H1 (cell line): ENCODE data around the gene AKR1B1. TPM values are rescaled to one million over a fixed set of nuclear protein-coding genes. Genes with fewer than 3 reads are reported as not detected.

Source experiments
- CTCF ChIA-PET: fragments of 300-600 bp; sonication (Branson Sonifier 250); formaldehyde crosslinking; loops from one replicate; lab custom pipeline; 2021; ENCODE audit not compliant: partially characterized antibody; lab: Charles Lee
- POLR2A ChIA-PET: fragments of 300-600 bp; sonication (Branson Sonifier 250); formaldehyde crosslinking; loops from one replicate; lab custom pipeline; 2021; ENCODE audit warnings: inconsistent platforms; ENCODE audit not compliant: partially characterized antibody; lab: Charles Lee
- DNase-seq, 2 experiments: peaks; one replicate each; pipeline versions ENCODE4 v3.0.0 to v3.0.0-alpha.2; 2010 to 2022; ENCODE audit warnings: low spot score in 2 of 2, low read depth in 1 of 2, mixed read lengths in 1 of 2
- FAIRE-seq: peaks from 2 replicates; lab custom pipeline; 2011; peaks lifted over from hg19 to GRCh38; lab: Jason Lieb, UNC
- H2AFZ ChIP-seq: 2 replicates; pipeline ENCODE4 v1.8.1; 2012; ENCODE audit warnings: low read length, inconsistent platforms
- H2AK5ac ChIP-seq: 2 replicates; pipeline ENCODE4 v1.6.1; 2013; ENCODE audit warnings: low read depth, low read length
- H2BK120ac ChIP-seq: replicated peaks from 2 replicates; pipeline ENCODE3; 2013; ENCODE audit warnings: low read depth, low read length, inconsistent platforms
- H2BK12ac ChIP-seq: 2 replicates; pipeline ENCODE4 v1.6.1; 2013; ENCODE audit warnings: low read depth, low read length
- H2BK15ac ChIP-seq: 2 replicates; pipeline ENCODE4 v1.6.1; 2013; ENCODE audit warnings: low read length
- H2BK20ac ChIP-seq: 2 replicates; pipeline ENCODE4 v1.6.1; 2013; ENCODE audit warnings: low read length
- H2BK5ac ChIP-seq: 2 replicates; pipeline ENCODE4 v1.6.1; 2013; ENCODE audit warnings: low read depth, low read length
- H3K14ac ChIP-seq: 2 replicates; pipeline ENCODE4 v1.6.1; 2013; ENCODE audit warnings: inconsistent platforms; ENCODE audit not compliant: insufficient read length
- H3K18ac ChIP-seq: 2 replicates; pipeline ENCODE4 v1.6.1; 2013; ENCODE audit warnings: low read length; ENCODE audit errors: extremely low read depth
- H3K23ac ChIP-seq: 2 replicates; pipeline ENCODE4 v1.6.1; 2013; ENCODE audit warnings: inconsistent platforms; ENCODE audit not compliant: insufficient read length
- H3K23me2 ChIP-seq: 2 replicates; pipeline ENCODE4 v1.6.1; 2013; ENCODE audit warnings: low read depth, low read length
- H3K27ac ChIP-seq: 2 replicates; pipeline ENCODE4 v1.6.1; 2011; ENCODE audit warnings: low read depth, low read length, inconsistent platforms
- H3K27me3 ChIP-seq, 4 experiments: replicated peaks in 1 of 4; 1 replicate in 1 of 4; 2 replicates in 3 of 4; pipeline versions ENCODE4 v1.6.1 to v1.8.1; 2011 to 2013; ENCODE audit warnings: low read length in 3 of 4, mild to moderate bottlenecking in 3 of 4, inconsistent platforms in 2 of 4, mixed read lengths in 2 of 4, moderate library complexity in 1 of 4; ENCODE audit not compliant: control insufficient read depth in 3 of 4, insufficient read depth in 3 of 4; ENCODE audit errors: extremely low read depth in 1 of 4
- H3K36me3 ChIP-seq, 4 experiments: 2 replicates each; pipeline versions ENCODE4 v1.6.1 to v1.8.1; 2011 to 2013; ENCODE audit warnings: mild to moderate bottlenecking in 4 of 4, low read length in 3 of 4, moderate library complexity in 2 of 4, control low read depth in 1 of 4, inconsistent platforms in 1 of 4; ENCODE audit not compliant: insufficient read depth in 4 of 4, control insufficient read depth in 2 of 4
- H3K4ac ChIP-seq: replicated peaks from 2 replicates; pipeline ENCODE3; 2013; ENCODE audit warnings: low read length, low read depth, mixed read lengths, inconsistent platforms; ENCODE audit not compliant: insufficient read length
- H3K4me1 ChIP-seq, 4 experiments: replicated peaks in 1 of 4; 1 replicate in 1 of 4; 2 replicates in 3 of 4; pipeline versions ENCODE4 v1.6.1 to v1.8.1; 2011 to 2013; ENCODE audit warnings: low read length in 3 of 4, inconsistent platforms in 2 of 4, mixed read lengths in 1 of 4; ENCODE audit not compliant: insufficient read depth in 4 of 4, control insufficient read depth in 3 of 4
- H3K4me2 ChIP-seq, 2 experiments: 2 replicates each; pipeline versions ENCODE4 v1.6.1 to v1.8.1; 2011 to 2013; ENCODE audit warnings: low read depth in 2 of 2, low read length in 2 of 2, control low read depth in 1 of 2, inconsistent platforms in 1 of 2, mild to moderate bottlenecking in 1 of 2; ENCODE audit not compliant: insufficient read depth in 1 of 2
- H3K4me3 ChIP-seq, 4 experiments: fragments of 200-600, 300-600 bp in 1 of 4; sonication (generic), shearing (Covaris generic), sonication (Bioruptor Twin) in 1 of 4; 2 replicates each; pipeline versions ENCODE4 v1.5.1 to v1.8.1; 2011 to 2016; ENCODE audit warnings: low read length in 4 of 4, low read depth in 3 of 4, control low read depth in 2 of 4, inconsistent platforms in 2 of 4, mild to moderate bottlenecking in 2 of 4, mixed read lengths in 1 of 4, moderate library complexity in 1 of 4; ENCODE audit not compliant: insufficient read depth in 2 of 4; ENCODE audit errors: extremely low read depth in 1 of 4
- H3K56ac ChIP-seq: replicated peaks from 2 replicates; pipeline ENCODE3; 2013; ENCODE audit warnings: low read depth, mild to moderate bottlenecking, mixed read lengths, low read length, inconsistent platforms; ENCODE audit not compliant: insufficient read length
- H3K79me1 ChIP-seq: 2 replicates; pipeline ENCODE4 v1.6.1; 2013; ENCODE audit warnings: low read depth, low read length, control low read depth
- H3K79me2 ChIP-seq, 2 experiments: 2 replicates each; pipeline versions ENCODE4 v1.6.1 to v1.8.1; 2012 to 2013; ENCODE audit warnings: low read length in 2 of 2, mild to moderate bottlenecking in 2 of 2, inconsistent platforms in 1 of 2; ENCODE audit not compliant: insufficient read depth in 2 of 2, control insufficient read depth in 1 of 2
- H3K9ac ChIP-seq, 4 experiments: replicated peaks in 1 of 4; 1 replicate in 1 of 4; 2 replicates in 3 of 4; pipeline versions ENCODE4 v1.6.1 to v1.8.1; 2011 to 2013; ENCODE audit warnings: low read depth in 3 of 4, low read length in 3 of 4, control low read depth in 2 of 4, mild to moderate bottlenecking in 2 of 4, moderate library complexity in 2 of 4, inconsistent platforms in 1 of 4; ENCODE audit errors: extremely low read depth in 1 of 4
- H3K9me3 ChIP-seq, 2 experiments: 2 replicates each; pipeline versions ENCODE4 v1.6.1 to v1.8.1; 2012 to 2013; ENCODE audit warnings: mild to moderate bottlenecking in 2 of 2, moderate library complexity in 2 of 2, control low read depth in 1 of 2, inconsistent platforms in 1 of 2, low read depth in 1 of 2, low read length in 1 of 2, mixed read lengths in 1 of 2; ENCODE audit not compliant: insufficient read depth in 2 of 2
- H4K20me1 ChIP-seq, 2 experiments: replicated peaks in 1 of 2; 2 replicates each; pipeline versions ENCODE3 to v1.8.1; 2011 to 2013; ENCODE audit warnings: inconsistent platforms in 2 of 2, low read length in 2 of 2, mild to moderate bottlenecking in 1 of 2; ENCODE audit not compliant: insufficient read depth in 2 of 2, control insufficient read depth in 1 of 2
- H4K5ac ChIP-seq: 2 replicates; pipeline ENCODE4 v1.6.1; 2013; ENCODE audit warnings: low read length, low read depth, mixed read lengths, inconsistent platforms; ENCODE audit not compliant: insufficient read length
- H4K8ac ChIP-seq: 2 replicates; pipeline ENCODE4 v1.8.0; 2013; ENCODE audit warnings: mild to moderate bottlenecking, moderate library complexity, low read length, inconsistent platforms; ENCODE audit not compliant: insufficient read depth; ENCODE audit errors: extremely low read depth
- H4K91ac ChIP-seq: replicated peaks from 2 replicates; pipeline ENCODE3; 2013; ENCODE audit warnings: low read length, mixed read lengths, inconsistent platforms; ENCODE audit not compliant: insufficient read length
- BCL11A ChIP-seq, 2 experiments: IDR thresholded peaks; one replicate each; pipeline ENCODE4 v1.6.1; 2011; ENCODE audit warnings: low read depth in 2 of 2, low read length in 2 of 2, mild to moderate bottlenecking in 2 of 2
- CBX5 ChIP-seq: fragments of 300-800, 300-1000 bp; sonication (generic); IDR thresholded peaks from 2 replicates; pipeline ENCODE4 v1.7.1; 2016; ENCODE audit warnings: antibody characterized with exemption, low read length, low read depth
- EP300 ChIP-seq, 2 experiments: IDR thresholded peaks; 1 replicate in 1 of 2; 2 replicates in 1 of 2; pipeline ENCODE4 v1.6.1; 2011 to 2012; ENCODE audit warnings: low read depth in 2 of 2, low read length in 2 of 2, mild to moderate bottlenecking in 2 of 2, borderline replicate concordance in 1 of 2, inconsistent platforms in 1 of 2, moderate library complexity in 1 of 2
- RXRA ChIP-seq: IDR thresholded peaks from 2 replicates; pipeline ENCODE4 v1.6.1; 2011; ENCODE audit warnings: low read depth, mild to moderate bottlenecking, low read length, moderate library complexity; ENCODE audit not compliant: insufficient read depth
- SRF ChIP-seq: IDR thresholded peaks from 2 replicates; pipeline ENCODE4 v1.6.1; 2011; ENCODE audit warnings: mild to moderate bottlenecking, low read depth, low read length, moderate library complexity
- WGBS, 2 experiments: shearing (Covaris generic) in 1 of 2; methylation state at CpG; one replicate each; pipeline versions ENCODE4 v1.1.6 to v1.1.7; 2013 to 2015; ENCODE audit warnings: low lambda C conversion rate in 2 of 2, mixed read lengths in 2 of 2, inconsistent platforms in 1 of 2, low coverage in 1 of 2, missing lambda C conversion rate in 1 of 2; ENCODE audit not compliant: insufficient replicate concordance in 2 of 2, insufficient coverage in 1 of 2, insufficient read length in 1 of 2; ENCODE audit errors: extremely low coverage in 1 of 2, missing lambda C conversion rate in 1 of 2; 5-methylcytosine and 5-hydroxymethylcytosine counted together
- polyA plus RNA-seq, 7 experiments: library from polyadenylated mRNA; depleted of rRNA in 3 of 7; stranded (reverse) in 5 of 7; unstranded in 2 of 7; fragments of >200 nt in 5 of 7; fragments of 200-250 nt in 2 of 7; gene quantifications; 1 replicate in 5 of 7; 2 replicates in 1 of 7; 4 replicates in 1 of 7; pipeline versions ENCODE4 v1.2.1 to v1.2.3, GENCODE V29; 2011 to 2013; ENCODE audit warnings: missing spikeins in 2 of 7, mixed read lengths in 2 of 7
- total RNA-seq: library from RNA; stranded (reverse); fragmentation: NEBNext Ultra II Directional; extraction: Animal tissue kit (Norgen Biotek cat#: 25700); gene quantifications from 2 replicates; pipeline ENCODE4 v1.2.1, GENCODE V29; 2021

AKR1B1 gene
- total and polyA plus RNA-seq, 2 of the 8 experiments (the other 6 are each of a cell fraction or from before 2014, with no cell fraction given), result 195 to 273 TPM

- H3K9ac ChIP-seq, result no peak overlapping the region
- no peak overlapping the region for H4K5ac ChIP-seq
- TF ChIP-seq EP300 (IDR thresholded peaks at IDR 0.05; ENCODE audit: borderline replicate concordance in 1 of 2, low read depth in 2 of 2, low read length in 2 of 2) (no peak), CBX5 (no peak), RXRA (no peak), SRF (no peak), BCL11A (IDR thresholded peaks at IDR 0.05; ENCODE audit: low read depth in 2 of 2, low read length in 2 of 2) (no peak)
- no peaks in the 10 kb centered on the region for H3K4me1 ChIP-seq
- CTCF ChIA-PET, result interaction anchor here (0.6 to 0.8 kb wide), 2 partner anchors 27 to 167 kb away, joined by 3 read pairs; no protein-coding TSS in a partner anchor
- H2AK5ac ChIP-seq, result no peak overlapping the region
- H3K23ac ChIP-seq, result no peak overlapping the region
- H2BK12ac ChIP-seq, result no peak overlapping the region
- no peak overlapping the region for H3K14ac ChIP-seq
- H4K20me1 ChIP-seq, result no peaks in the 10 kb centered on the region
- no peaks in the 10 kb centered on the region for H3K79me1 ChIP-seq
- no peak overlapping the region for H2BK120ac ChIP-seq
- H3K9me3 ChIP-seq, result peaks cover 3 to 4% of the 10 kb centered on the region in 2 experiments; a peak in 2 of 4 replicates
- no peak overlapping the region for H3K4me2 ChIP-seq
- no peaks in the 10 kb centered on the region for H3K23me2 ChIP-seq
- no peaks in the 10 kb centered on the region for H3K36me3 ChIP-seq
- no peak overlapping the region for H3K56ac ChIP-seq
- FAIRE-seq (no peak), DNase-seq (no peak)
- no peaks in the 10 kb centered on the region for H3K79me2 ChIP-seq
- H3K27me3 ChIP-seq, result no peaks in the 10 kb centered on the region
- H4K91ac ChIP-seq, result no peak overlapping the region
- H3K27ac ChIP-seq, result no peak overlapping the region
- H2AFZ ChIP-seq, result no peak overlapping the region
- no peak overlapping the region for H2BK15ac ChIP-seq
- POLR2A ChIA-PET, result no interaction called here
- H3K18ac ChIP-seq, result no peak overlapping the region
- no peak overlapping the region for H4K8ac ChIP-seq
- no peak overlapping the region for H3K4ac ChIP-seq
- H2BK5ac ChIP-seq, result no peak overlapping the region
- no peak overlapping the region for H3K4me3 ChIP-seq
- 88% methylated on average over 6 of the region's 6 CpGs; no CpG with 5 or more reads in 1 of the 2 experiments for WGBS, 2 experiments
- H2BK20ac ChIP-seq, result no peak overlapping the region
These were observed 26.3 kb upstream of the AKR1B1 start for GRCh38 chr7:134485203-134485602.
